Stimulated activated memory B cell treated with anti-CD40 and anti-IgM and Interleukin-4, amounts not matched to agents 10 μg/mL and 1 μg/mL and 100 μg/mL, for 72 hours (primary cell): ENCODE results near the gene TAC3.
"Not testable (repeated sequence)": the region's sequence is repeated elsewhere in the genome, so short reads cannot be mapped to it uniquely, and the experiment has no call there.

Experiments used
- ATAC-seq: fragments of 150-1000 bp; cut with Tn5 transposase; 2 replicates; pipeline ENCODE4 v1.10.0; 2021
- H3K27ac Mint-ChIP-seq: one replicate; pipeline ENCODE4 v1.8.0; 2022; ENCODE audit warnings: mild to moderate bottlenecking, mixed read lengths
- H3K27me3 Mint-ChIP-seq: one replicate; pipeline ENCODE4 v1.8.0; 2022; ENCODE audit warnings: mixed read lengths
- H3K36me3 Mint-ChIP-seq: one replicate; pipeline ENCODE4 v1.8.0; 2022; ENCODE audit warnings: mixed read lengths
- H3K4me1 Mint-ChIP-seq: one replicate; pipeline ENCODE4 v1.8.0; 2022; ENCODE audit warnings: mixed read lengths
- H3K4me3 Mint-ChIP-seq: one replicate; pipeline ENCODE4 v1.8.0; 2022; ENCODE audit warnings: mild to moderate bottlenecking, moderate library complexity, mixed read lengths
- H3K9me3 Mint-ChIP-seq: one replicate; pipeline ENCODE4 v1.8.0; 2022; ENCODE audit warnings: mixed read lengths

Gene TAC3

GRCh38 chr12:56962247-56962646, 54.1 kb downstream of the TAC3 start:
- not testable (repeated sequence) for H3K4me1 Mint-ChIP-seq, H3K4me3 Mint-ChIP-seq, H3K27me3 Mint-ChIP-seq, ATAC-seq, H3K27ac Mint-ChIP-seq, H3K9me3 Mint-ChIP-seq
- H3K36me3 Mint-ChIP-seq = peaks cover 15% of the 10 kb centered on the region
